AG04449 (cell line): ENCODE data around the gene NKG7.

Source experiments
- CTCF ChIA-PET: fragments of 350-600 bp; formaldehyde crosslinking; extraction: SDS; loops from one replicate; lab custom pipeline; 2021; ENCODE audit warnings: antibody characterized with exemption; lab: Yijun Ruan, JAX
- POLR2A ChIA-PET: fragments of 400-600, 350-600 bp; formaldehyde crosslinking; extraction: SDS; loops from one replicate; lab custom pipeline; 2020; ENCODE audit warnings: antibody characterized with exemption, inconsistent platforms; lab: Yijun Ruan, JAX
- DNase-seq: peaks from one replicate; pipeline ENCODE4 v3.0.0-alpha.2; 2010; ENCODE audit warnings: low read depth, low spot score
- H3K4me3 ChIP-seq: 2 replicates; pipeline ENCODE4 v1.5.1; 2011; ENCODE audit warnings: low read depth, mild to moderate bottlenecking, control low read depth, low read length
- TF ChIP-seq, protein P1 (sequence below): IDR thresholded peaks from one replicate; pipeline ENCODE4 v1.5.1; 2011; ENCODE audit warnings: mild to moderate bottlenecking, moderate library complexity, low read length, control low read depth, inconsistent platforms; ENCODE audit not compliant: insufficient read depth; ENCODE audit errors: missing control alignments

The NKG7 gene

DNA sequence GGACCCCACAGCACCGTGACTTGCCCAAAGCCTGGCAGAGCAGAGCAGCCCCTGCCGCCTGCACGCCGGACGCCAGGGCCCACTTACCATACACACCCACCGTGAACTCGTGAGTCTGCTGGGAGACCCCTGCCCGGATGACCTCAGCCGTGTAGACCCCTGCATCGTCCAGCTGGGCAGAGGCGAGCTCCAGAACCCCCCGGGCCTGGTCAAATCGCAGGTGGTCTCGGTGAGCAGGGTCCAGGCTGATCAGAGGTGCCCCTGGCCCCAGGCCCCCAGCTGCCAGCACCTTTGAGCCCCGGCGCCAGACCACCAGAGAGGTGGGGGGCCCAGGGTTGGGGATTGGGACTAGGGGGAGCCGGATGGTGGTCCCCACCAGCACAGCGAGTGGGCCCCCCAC lies 31.4 kb downstream of the NKG7 start:
- no peak overlapping the region for H3K4me3 ChIP-seq
- POLR2A ChIA-PET, result interaction anchor here (1.2 kb wide), 1 partner anchor 21 kb away, joined by 3 read pairs; no protein-coding TSS in a partner anchor

DNA sequence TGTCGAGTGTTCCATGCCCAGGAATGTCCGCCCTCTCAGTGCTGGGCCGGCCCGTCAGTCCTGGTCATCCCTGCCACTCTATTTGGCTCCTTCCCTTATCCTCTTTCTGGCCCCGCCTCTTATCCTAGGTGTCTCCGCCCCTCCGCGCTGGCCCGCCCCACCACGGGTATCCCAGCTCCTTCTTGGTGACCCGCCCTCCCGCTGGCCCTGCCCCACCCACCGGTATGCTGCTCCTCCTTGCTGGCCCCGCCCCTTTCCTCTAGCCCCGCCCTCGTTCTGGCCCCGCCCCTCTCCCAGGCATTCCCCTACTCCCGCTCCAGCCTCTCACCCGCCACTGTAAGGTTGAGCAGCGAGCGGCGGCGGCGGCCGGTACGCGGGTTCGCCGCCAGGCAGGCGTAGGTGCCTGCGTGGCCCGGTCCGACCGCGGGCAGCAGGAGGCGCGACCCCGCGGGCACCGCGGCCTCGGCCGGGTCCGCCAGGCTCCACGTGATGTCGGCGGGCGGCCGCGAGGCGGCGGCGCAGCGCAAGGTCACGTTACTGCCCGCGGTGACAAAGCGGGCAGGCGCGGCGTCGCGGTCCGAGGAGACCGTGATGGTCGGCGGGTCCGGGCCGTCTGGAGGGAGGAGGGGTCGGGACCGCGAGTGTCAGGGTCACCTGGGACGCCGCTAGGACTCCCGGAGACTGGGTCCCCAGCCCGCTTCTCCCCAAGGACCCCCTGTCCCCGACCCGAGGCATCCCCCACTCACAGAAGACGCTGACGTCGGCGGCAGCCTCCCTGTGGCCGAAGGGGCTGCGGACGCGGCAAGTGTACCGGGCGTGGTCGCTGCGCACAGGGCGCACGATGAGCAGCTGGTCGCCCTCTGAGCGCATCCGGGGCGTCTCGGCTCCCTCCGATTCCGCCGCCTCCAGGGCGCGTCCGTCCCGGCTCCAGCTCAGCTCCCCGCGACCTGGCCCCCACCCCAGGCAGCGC lies 32.5 kb downstream of the NKG7 start:
- DNase-seq, result peak; percentile 74
- POLR2A ChIA-PET, result interaction anchor here (1.0 to 2.1 kb wide), 4 partner anchors 19 to 28 kb away, joined by 3 to 14 read pairs (median 6); partner anchors contain the start of gene ETFB
- CTCF ChIA-PET, result interaction anchor here (0.6 to 2.6 kb wide), 12 partner anchors 10 to 318 kb away, joined by 3 to 10 read pairs (median 4); no protein-coding TSS in a partner anchor
- TF ChIP-seq, protein P1, sequence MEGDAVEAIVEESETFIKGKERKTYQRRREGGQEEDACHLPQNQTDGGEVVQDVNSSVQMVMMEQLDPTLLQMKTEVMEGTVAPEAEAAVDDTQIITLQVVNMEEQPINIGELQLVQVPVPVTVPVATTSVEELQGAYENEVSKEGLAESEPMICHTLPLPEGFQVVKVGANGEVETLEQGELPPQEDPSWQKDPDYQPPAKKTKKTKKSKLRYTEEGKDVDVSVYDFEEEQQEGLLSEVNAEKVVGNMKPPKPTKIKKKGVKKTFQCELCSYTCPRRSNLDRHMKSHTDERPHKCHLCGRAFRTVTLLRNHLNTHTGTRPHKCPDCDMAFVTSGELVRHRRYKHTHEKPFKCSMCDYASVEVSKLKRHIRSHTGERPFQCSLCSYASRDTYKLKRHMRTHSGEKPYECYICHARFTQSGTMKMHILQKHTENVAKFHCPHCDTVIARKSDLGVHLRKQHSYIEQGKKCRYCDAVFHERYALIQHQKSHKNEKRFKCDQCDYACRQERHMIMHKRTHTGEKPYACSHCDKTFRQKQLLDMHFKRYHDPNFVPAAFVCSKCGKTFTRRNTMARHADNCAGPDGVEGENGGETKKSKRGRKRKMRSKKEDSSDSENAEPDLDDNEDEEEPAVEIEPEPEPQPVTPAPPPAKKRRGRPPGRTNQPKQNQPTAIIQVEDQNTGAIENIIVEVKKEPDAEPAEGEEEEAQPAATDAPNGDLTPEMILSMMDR, result peak; percentile 11
- H3K4me3 ChIP-seq, result peak overlapping the region; percentile 74

More for the DNA sequence above, 31.4 kb downstream of the NKG7 start:
- TF ChIP-seq, protein P1, result no peak
- CTCF ChIA-PET, result interaction anchor here (0.7 to 2.6 kb wide), 4 partner anchors 9 to 53 kb away, joined by 3 to 10 read pairs (median 7); no protein-coding TSS in a partner anchor
- DNase-seq, result no peak

GRCh38 chr19:51339313-51339686 lies 33.2 kb downstream of the NKG7 start:
- TF ChIP-seq, protein P1, result no peak

DNA sequence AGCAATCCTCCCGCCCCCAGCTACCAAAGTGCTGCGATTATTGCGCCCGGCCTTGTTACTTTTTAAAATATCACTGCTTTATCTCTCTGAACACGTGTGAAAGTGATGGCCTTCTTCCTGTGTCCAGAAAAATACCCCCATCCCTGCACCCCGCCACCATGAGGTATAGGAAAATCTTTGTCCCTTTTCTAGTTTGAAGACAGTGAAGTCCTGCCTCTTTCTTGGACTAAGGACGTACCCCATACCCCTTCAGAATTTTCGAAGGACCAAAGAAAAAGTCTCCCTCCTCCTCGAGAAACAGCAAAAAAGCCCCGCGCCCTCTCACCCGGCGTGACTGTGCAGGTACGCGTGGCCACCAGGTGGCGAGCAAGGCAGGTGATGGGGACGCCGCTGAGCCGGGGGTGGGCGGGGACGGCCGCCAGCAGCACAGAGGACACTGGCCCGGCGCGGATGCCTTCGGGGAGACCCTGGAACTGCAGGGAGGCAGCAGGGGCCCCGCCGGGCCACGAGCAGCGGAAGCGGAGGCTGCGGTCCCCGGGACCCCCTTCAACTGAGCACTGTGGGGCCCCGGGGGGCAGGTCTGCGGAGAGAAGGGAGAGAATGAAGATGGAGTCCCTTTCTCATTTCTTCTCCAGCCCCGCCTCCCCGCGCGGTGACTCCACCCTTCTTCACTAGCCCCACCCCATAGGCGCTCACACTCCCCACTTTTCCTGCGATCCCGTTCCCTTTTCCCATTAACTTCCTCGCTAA lies 33.7 kb downstream of the NKG7 start:
- POLR2A ChIA-PET, result interaction anchor here (1.0 to 2.1 kb wide), 2 partner anchors 27 to 29 kb away, joined by 7 to 14 read pairs; partner anchors contain the start of gene ETFB
- no peak for DNase-seq
- TF ChIP-seq, protein P1, result peak; percentile 93

More at GRCh38 chr19:51339313-51339686, 33.2 kb downstream of the NKG7 start:
- no peak for DNase-seq
- CTCF ChIA-PET, result interaction anchor here (0.6 to 2.0 kb wide), 9 partner anchors 12 to 318 kb away, joined by 3 to 10 read pairs (median 4); no protein-coding TSS in a partner anchor
- POLR2A ChIA-PET, result interaction anchor here (1.0 to 2.1 kb wide), 3 partner anchors 20 to 28 kb away, joined by 6 to 14 read pairs (median 7); partner anchors contain the start of gene ETFB
- peak overlapping the region; percentile 74 for H3K4me3 ChIP-seq

GRCh38 chr19:51337861-51338562 lies 34.4 kb downstream of the NKG7 start:
- ChIA-PET POLR2A (no interaction called here), CTCF (interaction anchor here (0.6 to 1.2 kb wide), 18 partner anchors 10 to 324 kb away, joined by 3 to 18 read pairs (median 4); partner anchors contain the start of gene ETFB)
- DNase-seq, result no peak
- no peak overlapping the region for H3K4me3 ChIP-seq
- TF ChIP-seq, protein P1, result no peak

More for the DNA sequence above, 33.7 kb downstream of the NKG7 start:
- CTCF ChIA-PET, result interaction anchor here (0.6 to 2.0 kb wide), 22 partner anchors 11 to 323 kb away, joined by 3 to 18 read pairs (median 4); partner anchors contain the start of gene ETFB
- H3K4me3 ChIP-seq, result peak overlapping the region; percentile 74
